Activated B cell treated with CpG ODN at 0.5 μM for 24 hours (primary cell): Measurements from ENCODE around the gene CSNK1G2. TPM values are rescaled to one million over a fixed set of nuclear protein-coding genes. Genes with fewer than 3 reads are reported as not detected.
A peak's percentile ranks its signal among the peaks of the same experiment; 100 is the strongest.

ENCODE experiments used
- ATAC-seq: fragments of 200-7000 bp; cut with Tn5 transposase; one replicate; pipeline ENCODE4 v1.10.0; 2021; ENCODE audit warnings: low read depth, mild to moderate bottlenecking, moderate library complexity
- CTCF ChIA-PET: fragments of 350-600 bp; sonication (Branson Sonifier 250); formaldehyde crosslinking; loops from one replicate; lab custom pipeline; 2021; ENCODE audit warnings: antibody characterized with exemption; lab: Charles Lee
- POLR2A ChIA-PET: fragments of 350-600 bp; sonication (Branson Sonifier 250); formaldehyde crosslinking; loops from one replicate; lab custom pipeline; 2021; ENCODE audit warnings: antibody characterized with exemption; lab: Charles Lee
- DNase-seq: peaks from one replicate; pipeline ENCODE4 v3.0.0; 2022
- H3K27ac Mint-ChIP-seq: one replicate; pipeline ENCODE4 v1.8.0; 2020; ENCODE audit warnings: mixed read lengths
- H3K27me3 Mint-ChIP-seq: one replicate; pipeline ENCODE4 v1.8.0; 2021; ENCODE audit warnings: mixed read lengths
- H3K36me3 Mint-ChIP-seq: one replicate; pipeline ENCODE4 v1.8.0; 2021; ENCODE audit warnings: low read depth, mixed read lengths
- H3K4me1 Mint-ChIP-seq: one replicate; pipeline ENCODE4 v1.8.0; 2021; ENCODE audit warnings: mixed read lengths
- H3K4me3 Mint-ChIP-seq: one replicate; pipeline ENCODE4 v1.8.0; 2020; ENCODE audit warnings: mild to moderate bottlenecking, mixed read lengths
- H3K9me3 Mint-ChIP-seq: one replicate; pipeline ENCODE4 v1.8.0; 2020; ENCODE audit warnings: mixed read lengths
- CTCF ChIP-seq: fragments of 200-600 bp; IDR thresholded peaks from one replicate; pipeline ENCODE4 v1.8.0; 2022; ENCODE audit warnings: antibody characterized with exemption, mild to moderate bottlenecking
- intact Hi-C: fragments of 100-400 bp; cut with micrococcal nuclease; formaldehyde crosslinking; loops from one replicate; pipeline ENCODE4 v1.15.1; 2024
- total RNA-seq: library from RNA; stranded (reverse); gene quantifications from 2 replicates; pipeline ENCODE4 v1.2.3, GENCODE V29; 2022

Gene CSNK1G2
- total RNA-seq, 1 donor from 2014 or later, result 89.1 TPM

GRCh38 chr19:1943661-1944087 is 2.7 kb downstream of the CSNK1G2 start:
- intact Hi-C loops, result loop anchor here (2.0 kb wide), 2 partner anchors 47 to 71 kb away; partner anchors contain the start of gene BTBD2
- DNase-seq (no peak), ATAC-seq (no peak)
- POLR2A ChIA-PET, result interaction anchor here (1.2 to 2.2 kb wide), 4 partner anchors 11 to 151 kb away, joined by 3 to 15 read pairs (median 6); no protein-coding TSS in a partner anchor
- H3K27me3 Mint-ChIP-seq, result no peaks in the 10 kb centered on the region
- CTCF ChIA-PET, result interaction anchor here (1.1 to 1.6 kb wide), 2 partner anchors 14 to 79 kb away, joined by 4 to 5 read pairs; no protein-coding TSS in a partner anchor
- peak overlapping the region; percentile 96 for H3K27ac Mint-ChIP-seq
- H3K4me3 Mint-ChIP-seq, result peak overlapping the region; percentile 91
- no peak for TF ChIP-seq CTCF
- H3K4me1 Mint-ChIP-seq, result peaks cover 50% of the 10 kb centered on the region
- H3K36me3 Mint-ChIP-seq, result peaks cover 13% of the 10 kb centered on the region
- no peaks in the 10 kb centered on the region for H3K9me3 Mint-ChIP-seq

- ATAC-seq (no peak), DNase-seq (no peak)
- intact Hi-C loops, result no loop called here
- H3K27ac Mint-ChIP-seq, result peak overlapping the region; percentile 68
- peak overlapping the region; percentile 19 for H3K4me3 Mint-ChIP-seq
- H3K9me3 Mint-ChIP-seq, result no peaks in the 10 kb centered on the region
- no peaks in the 10 kb centered on the region for H3K27me3 Mint-ChIP-seq
- POLR2A ChIA-PET, result interaction anchor here (1.2 kb wide), 1 partner anchor 108 kb away, joined by 3 read pairs; no protein-coding TSS in a partner anchor
- H3K4me1 Mint-ChIP-seq, result peaks cover 55% of the 10 kb centered on the region
- peaks cover 18% of the 10 kb centered on the region for H3K36me3 Mint-ChIP-seq
- CTCF ChIA-PET, result interaction anchor here (1.1 to 1.6 kb wide), 2 partner anchors 14 to 80 kb away, joined by 4 to 5 read pairs; no protein-coding TSS in a partner anchor
- no peak for TF ChIP-seq CTCF
Observed at GRCh38 chr19:1944088-1944915, 3.3 kb downstream of the CSNK1G2 start.

GRCh38 chr19:1944916-1945561 is 4.1 kb downstream of the CSNK1G2 start:
- Mint-ChIP-seq H3K27me3 (no peaks in the 10 kb centered on the region), H3K27ac (no peak overlapping the region), H3K9me3 (no peaks in the 10 kb centered on the region), H3K4me1 (peaks cover 50% of the 10 kb centered on the region), H3K4me3 (no peak overlapping the region), H3K36me3 (peaks cover 19% of the 10 kb centered on the region)
- ChIA-PET CTCF (no interaction called here), POLR2A (interaction anchor here (0.7 to 1.3 kb wide), 4 partner anchors 60 to 322 kb away, joined by 3 to 6 read pairs (median 4); partner anchors contain the start of gene ABHD17A)
- TF ChIP-seq CTCF, result no peak
- ATAC-seq, result no peak
- intact Hi-C loops, result no loop called here
- DNase-seq, result no peak

GRCh38 chr19:1945899-1946298 is 4.9 kb downstream of the CSNK1G2 start:
- H3K36me3 Mint-ChIP-seq, result peaks cover 20% of the 10 kb centered on the region
- intact Hi-C loops, result no loop called here
- ATAC-seq (no peak), DNase-seq (no peak)
- no peak for TF ChIP-seq CTCF
- H3K4me3 Mint-ChIP-seq, result peak overlapping the region; percentile 19
- POLR2A ChIA-PET, result interaction anchor here (0.6 to 1.3 kb wide), 5 partner anchors 35 to 321 kb away, joined by 3 to 5 read pairs (median 3); no protein-coding TSS in a partner anchor
- no peaks in the 10 kb centered on the region for H3K9me3 Mint-ChIP-seq
- peaks cover 49% of the 10 kb centered on the region for H3K4me1 Mint-ChIP-seq
- CTCF ChIA-PET, result no interaction called here
- no peaks in the 10 kb centered on the region for H3K27me3 Mint-ChIP-seq
- H3K27ac Mint-ChIP-seq, result peak overlapping the region; percentile 53
